Measurements from ENCODE around the gene PRSS35. TPM values are rescaled to one million over a fixed set of nuclear protein-coding genes. Genes with fewer than 3 reads are reported as not detected.

The PRSS35 gene
- total and polyA plus RNA-seq, 2 experiments from 2014 or later = 1.7 to 2.1 TPM

DNA sequence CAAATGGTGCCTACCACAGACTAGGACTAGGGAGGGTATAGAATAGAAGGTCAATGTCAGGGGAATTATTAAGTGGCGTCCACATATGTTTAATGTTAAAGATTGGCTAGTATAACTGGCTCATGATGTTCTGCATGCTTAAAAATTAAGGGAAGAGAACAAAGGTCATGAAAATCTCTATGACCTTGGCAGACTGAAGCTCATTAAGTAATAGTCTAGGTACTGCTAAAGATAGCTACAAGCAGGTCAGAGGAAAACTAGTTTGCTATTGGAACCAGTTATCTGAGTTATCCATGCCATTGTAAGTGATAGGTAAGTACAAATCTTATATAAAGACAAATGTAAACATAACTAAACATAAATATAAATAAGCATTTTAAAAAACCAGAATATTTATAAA lies 32.9 kb upstream of the PRSS35 start:
- no peak for ATAC-seq
- no peaks in the 10 kb centered on the region for H3K36me3 ChIP-seq (ENCODE audit: insufficient read depth)
- Mint-ChIP-seq H3K4me3 (no peak overlapping the region), H3K27ac (no peak overlapping the region), H3K9me3 (no peaks in the 10 kb centered on the region), H3K4me1 (peaks cover 2% of the 10 kb centered on the region), H3K36me3 (ENCODE audit: low read depth) (no peaks in the 10 kb centered on the region), H3K27me3 (ENCODE audit: insufficient read depth, low read depth, poor library complexity) (peaks cover 1% of the 10 kb centered on the region)
- H3K9me2 ChIP-seq (ENCODE audit: insufficient read depth) = no peaks in the 10 kb centered on the region
- no peaks in the 10 kb centered on the region for H3K27me3 ChIP-seq (ENCODE audit: insufficient read depth)
- no peak for DNase-seq (ENCODE audit: low spot score)
- H3K79me2 ChIP-seq (replicated peaks; ENCODE audit: insufficient read depth) = no peaks in the 10 kb centered on the region
- no peak overlapping the region for H3K4me3 ChIP-seq
- H4K20me1 ChIP-seq (replicated peaks; ENCODE audit: insufficient read depth) = no peaks in the 10 kb centered on the region
- no peak overlapping the region for H3K4me2 ChIP-seq
- H3K4me1 ChIP-seq (ENCODE audit: insufficient read depth) = peaks cover 6% of the 10 kb centered on the region
- H2AFZ ChIP-seq = no peak overlapping the region
- TF ChIP-seq POLR2AphosphoS5 (IDR thresholded peaks at IDR 0.05; ENCODE audit: low read depth) (no peak), EZH2phosphoT487 (IDR thresholded peaks at IDR 0.05; ENCODE audit: unreplicated experiment) (no peak), CREB1 (CRISPR knock-in tag; IDR thresholded peaks at IDR 0.05; ENCODE audit: low read depth) (no peak), ZNF114 (CRISPR knock-in tag; IDR thresholded peaks at IDR 0.05) (no peak), NANOG (IDR thresholded peaks at IDR 0.05; ENCODE audit: borderline replicate concordance) (no peak), JUNB (IDR thresholded peaks at IDR 0.05; ENCODE audit: unreplicated experiment) (no peak), EZH2 (IDR thresholded peaks at IDR 0.05; ENCODE audit: low read depth, unreplicated experiment) (no peak), ZNF331 (CRISPR knock-in tag; IDR thresholded peaks at IDR 0.05; ENCODE audit: low read depth) (no peak), STAT1 (IDR thresholded peaks at IDR 0.05; ENCODE audit: unreplicated experiment) (no peak)
- TF ChIP-seq, protein P1, sequence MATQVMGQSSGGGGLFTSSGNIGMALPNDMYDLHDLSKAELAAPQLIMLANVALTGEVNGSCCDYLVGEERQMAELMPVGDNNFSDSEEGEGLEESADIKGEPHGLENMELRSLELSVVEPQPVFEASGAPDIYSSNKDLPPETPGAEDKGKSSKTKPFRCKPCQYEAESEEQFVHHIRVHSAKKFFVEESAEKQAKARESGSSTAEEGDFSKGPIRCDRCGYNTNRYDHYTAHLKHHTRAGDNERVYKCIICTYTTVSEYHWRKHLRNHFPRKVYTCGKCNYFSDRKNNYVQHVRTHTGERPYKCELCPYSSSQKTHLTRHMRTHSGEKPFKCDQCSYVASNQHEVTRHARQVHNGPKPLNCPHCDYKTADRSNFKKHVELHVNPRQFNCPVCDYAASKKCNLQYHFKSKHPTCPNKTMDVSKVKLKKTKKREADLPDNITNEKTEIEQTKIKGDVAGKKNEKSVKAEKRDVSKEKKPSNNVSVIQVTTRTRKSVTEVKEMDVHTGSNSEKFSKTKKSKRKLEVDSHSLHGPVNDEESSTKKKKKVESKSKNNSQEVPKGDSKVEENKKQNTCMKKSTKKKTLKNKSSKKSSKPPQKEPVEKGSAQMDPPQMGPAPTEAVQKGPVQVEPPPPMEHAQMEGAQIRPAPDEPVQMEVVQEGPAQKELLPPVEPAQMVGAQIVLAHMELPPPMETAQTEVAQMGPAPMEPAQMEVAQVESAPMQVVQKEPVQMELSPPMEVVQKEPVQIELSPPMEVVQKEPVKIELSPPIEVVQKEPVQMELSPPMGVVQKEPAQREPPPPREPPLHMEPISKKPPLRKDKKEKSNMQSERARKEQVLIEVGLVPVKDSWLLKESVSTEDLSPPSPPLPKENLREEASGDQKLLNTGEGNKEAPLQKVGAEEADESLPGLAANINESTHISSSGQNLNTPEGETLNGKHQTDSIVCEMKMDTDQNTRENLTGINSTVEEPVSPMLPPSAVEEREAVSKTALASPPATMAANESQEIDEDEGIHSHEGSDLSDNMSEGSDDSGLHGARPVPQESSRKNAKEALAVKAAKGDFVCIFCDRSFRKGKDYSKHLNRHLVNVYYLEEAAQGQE (IDR thresholded peaks at IDR 0.05; ENCODE audit: unreplicated experiment) = no peak
- TF ChIP-seq, protein P2, sequence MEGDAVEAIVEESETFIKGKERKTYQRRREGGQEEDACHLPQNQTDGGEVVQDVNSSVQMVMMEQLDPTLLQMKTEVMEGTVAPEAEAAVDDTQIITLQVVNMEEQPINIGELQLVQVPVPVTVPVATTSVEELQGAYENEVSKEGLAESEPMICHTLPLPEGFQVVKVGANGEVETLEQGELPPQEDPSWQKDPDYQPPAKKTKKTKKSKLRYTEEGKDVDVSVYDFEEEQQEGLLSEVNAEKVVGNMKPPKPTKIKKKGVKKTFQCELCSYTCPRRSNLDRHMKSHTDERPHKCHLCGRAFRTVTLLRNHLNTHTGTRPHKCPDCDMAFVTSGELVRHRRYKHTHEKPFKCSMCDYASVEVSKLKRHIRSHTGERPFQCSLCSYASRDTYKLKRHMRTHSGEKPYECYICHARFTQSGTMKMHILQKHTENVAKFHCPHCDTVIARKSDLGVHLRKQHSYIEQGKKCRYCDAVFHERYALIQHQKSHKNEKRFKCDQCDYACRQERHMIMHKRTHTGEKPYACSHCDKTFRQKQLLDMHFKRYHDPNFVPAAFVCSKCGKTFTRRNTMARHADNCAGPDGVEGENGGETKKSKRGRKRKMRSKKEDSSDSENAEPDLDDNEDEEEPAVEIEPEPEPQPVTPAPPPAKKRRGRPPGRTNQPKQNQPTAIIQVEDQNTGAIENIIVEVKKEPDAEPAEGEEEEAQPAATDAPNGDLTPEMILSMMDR (conservative IDR thresholded peaks at IDR 0.05; ENCODE audit: low read depth in 2 of 2) = no peak
- TF ChIP-seq, protein P3, sequence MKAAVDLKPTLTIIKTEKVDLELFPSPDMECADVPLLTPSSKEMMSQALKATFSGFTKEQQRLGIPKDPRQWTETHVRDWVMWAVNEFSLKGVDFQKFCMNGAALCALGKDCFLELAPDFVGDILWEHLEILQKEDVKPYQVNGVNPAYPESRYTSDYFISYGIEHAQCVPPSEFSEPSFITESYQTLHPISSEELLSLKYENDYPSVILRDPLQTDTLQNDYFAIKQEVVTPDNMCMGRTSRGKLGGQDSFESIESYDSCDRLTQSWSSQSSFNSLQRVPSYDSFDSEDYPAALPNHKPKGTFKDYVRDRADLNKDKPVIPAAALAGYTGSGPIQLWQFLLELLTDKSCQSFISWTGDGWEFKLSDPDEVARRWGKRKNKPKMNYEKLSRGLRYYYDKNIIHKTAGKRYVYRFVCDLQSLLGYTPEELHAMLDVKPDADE (IDR thresholded peaks at IDR 0.05) = no peak
- TF ChIP-seq, protein P4, sequence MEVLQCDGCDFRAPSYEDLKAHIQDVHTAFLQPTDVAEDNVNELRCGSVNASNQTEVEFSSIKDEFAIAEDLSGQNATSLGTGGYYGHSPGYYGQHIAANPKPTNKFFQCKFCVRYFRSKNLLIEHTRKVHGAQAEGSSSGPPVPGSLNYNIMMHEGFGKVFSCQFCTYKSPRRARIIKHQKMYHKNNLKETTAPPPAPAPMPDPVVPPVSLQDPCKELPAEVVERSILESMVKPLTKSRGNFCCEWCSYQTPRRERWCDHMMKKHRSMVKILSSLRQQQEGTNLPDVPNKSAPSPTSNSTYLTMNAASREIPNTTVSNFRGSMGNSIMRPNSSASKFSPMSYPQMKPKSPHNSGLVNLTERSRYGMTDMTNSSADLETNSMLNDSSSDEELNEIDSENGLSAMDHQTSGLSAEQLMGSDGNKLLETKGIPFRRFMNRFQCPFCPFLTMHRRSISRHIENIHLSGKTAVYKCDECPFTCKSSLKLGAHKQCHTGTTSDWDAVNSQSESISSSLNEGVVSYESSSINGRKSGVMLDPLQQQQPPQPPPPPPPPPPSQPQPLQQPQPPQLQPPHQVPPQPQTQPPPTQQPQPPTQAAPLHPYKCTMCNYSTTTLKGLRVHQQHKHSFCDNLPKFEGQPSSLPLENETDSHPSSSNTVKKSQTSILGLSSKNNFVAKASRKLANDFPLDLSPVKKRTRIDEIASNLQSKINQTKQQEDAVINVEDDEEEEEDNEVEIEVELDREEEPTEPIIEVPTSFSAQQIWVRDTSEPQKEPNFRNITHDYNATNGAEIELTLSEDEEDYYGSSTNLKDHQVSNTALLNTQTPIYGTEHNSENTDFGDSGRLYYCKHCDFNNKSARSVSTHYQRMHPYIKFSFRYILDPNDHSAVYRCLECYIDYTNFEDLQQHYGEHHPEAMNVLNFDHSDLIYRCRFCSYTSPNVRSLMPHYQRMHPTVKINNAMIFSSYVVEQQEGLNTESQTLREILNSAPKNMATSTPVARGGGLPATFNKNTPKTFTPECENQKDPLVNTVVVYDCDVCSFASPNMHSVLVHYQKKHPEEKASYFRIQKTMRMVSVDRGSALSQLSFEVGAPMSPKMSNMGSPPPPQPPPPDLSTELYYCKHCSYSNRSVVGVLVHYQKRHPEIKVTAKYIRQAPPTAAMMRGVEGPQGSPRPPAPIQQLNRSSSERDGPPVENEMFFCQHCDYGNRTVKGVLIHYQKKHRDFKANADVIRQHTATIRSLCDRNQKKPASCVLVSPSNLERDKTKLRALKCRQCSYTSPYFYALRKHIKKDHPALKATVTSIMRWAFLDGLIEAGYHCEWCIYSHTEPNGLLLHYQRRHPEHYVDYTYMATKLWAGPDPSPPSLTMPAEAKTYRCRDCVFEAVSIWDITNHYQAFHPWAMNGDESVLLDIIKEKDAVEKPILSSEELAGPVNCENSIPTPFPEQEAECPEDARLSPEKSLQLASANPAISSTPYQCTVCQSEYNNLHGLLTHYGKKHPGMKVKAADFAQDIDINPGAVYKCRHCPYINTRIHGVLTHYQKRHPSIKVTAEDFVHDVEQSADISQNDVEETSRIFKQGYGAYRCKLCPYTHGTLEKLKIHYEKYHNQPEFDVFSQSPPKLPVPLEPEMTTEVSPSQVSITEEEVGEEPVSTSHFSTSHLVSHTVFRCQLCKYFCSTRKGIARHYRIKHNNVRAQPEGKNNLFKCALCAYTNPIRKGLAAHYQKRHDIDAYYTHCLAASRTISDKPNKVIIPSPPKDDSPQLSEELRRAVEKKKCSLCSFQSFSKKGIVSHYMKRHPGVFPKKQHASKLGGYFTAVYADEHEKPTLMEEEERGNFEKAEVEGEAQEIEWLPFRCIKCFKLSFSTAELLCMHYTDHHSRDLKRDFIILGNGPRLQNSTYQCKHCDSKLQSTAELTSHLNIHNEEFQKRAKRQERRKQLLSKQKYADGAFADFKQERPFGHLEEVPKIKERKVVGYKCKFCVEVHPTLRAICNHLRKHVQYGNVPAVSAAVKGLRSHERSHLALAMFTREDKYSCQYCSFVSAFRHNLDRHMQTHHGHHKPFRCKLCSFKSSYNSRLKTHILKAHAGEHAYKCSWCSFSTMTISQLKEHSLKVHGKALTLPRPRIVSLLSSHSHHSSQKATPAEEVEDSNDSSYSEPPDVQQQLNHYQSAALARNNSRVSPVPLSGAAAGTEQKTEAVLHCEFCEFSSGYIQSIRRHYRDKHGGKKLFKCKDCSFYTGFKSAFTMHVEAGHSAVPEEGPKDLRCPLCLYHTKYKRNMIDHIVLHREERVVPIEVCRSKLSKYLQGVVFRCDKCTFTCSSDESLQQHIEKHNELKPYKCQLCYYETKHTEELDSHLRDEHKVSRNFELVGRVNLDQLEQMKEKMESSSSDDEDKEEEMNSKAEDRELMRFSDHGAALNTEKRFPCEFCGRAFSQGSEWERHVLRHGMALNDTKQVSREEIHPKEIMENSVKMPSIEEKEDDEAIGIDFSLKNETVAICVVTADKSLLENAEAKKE (CRISPR knock-in tag; IDR thresholded peaks at IDR 0.05) = no peak
- no peaks in the 10 kb centered on the region for H3F3A ChIP-seq (replicated peaks; ENCODE audit: low read depth)
- no peak overlapping the region for H3K27ac ChIP-seq (ENCODE audit: low read depth)

Measured in GM23338 (cell line).